AG09309 (cell line): Measurements from ENCODE around the gene MDGA2.
"Not testable (repeated sequence)": the region's sequence is repeated elsewhere in the genome, so short reads cannot be mapped to it uniquely, and the experiment has no call there.

Experiments
- DNase-seq: peaks from one replicate; pipeline ENCODE4 v3.0.0-alpha.2; 2010; ENCODE audit warnings: low read depth
- H3K4me3 ChIP-seq: 2 replicates; pipeline ENCODE4 v1.5.1; 2011; ENCODE audit warnings: mild to moderate bottlenecking, low read depth, low read length, moderate library complexity; ENCODE audit not compliant: control insufficient read depth
- TF ChIP-seq, protein P1 (sequence below): IDR thresholded peaks from 2 replicates; pipeline ENCODE4 v1.5.1; 2011; ENCODE audit warnings: mild to moderate bottlenecking, low read depth, low read length, inconsistent platforms; ENCODE audit not compliant: insufficient read depth, control insufficient read depth; ENCODE audit errors: missing control alignments

Gene MDGA2

DNA sequence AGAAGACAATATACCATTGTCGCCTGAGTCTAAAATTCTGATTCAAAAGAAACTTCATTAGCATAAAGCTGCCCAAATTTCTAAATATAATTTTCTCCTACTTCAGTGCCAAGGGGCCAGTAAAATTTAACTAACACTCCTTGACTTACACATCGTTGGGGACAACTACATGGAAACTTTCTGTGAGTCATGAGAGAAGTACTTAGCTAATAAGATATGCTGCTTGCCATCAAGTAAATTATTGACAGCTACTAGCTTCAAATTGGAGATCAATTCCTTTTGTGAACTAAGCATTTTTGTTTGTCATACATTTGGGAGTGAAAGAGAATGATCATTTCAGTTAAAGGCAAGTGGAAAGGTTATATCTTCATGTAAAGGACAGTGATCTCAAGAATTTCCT lies 373.3 kb downstream of the MDGA2 start:
- no peak overlapping the region for H3K4me3 ChIP-seq
- TF ChIP-seq, protein P1, sequence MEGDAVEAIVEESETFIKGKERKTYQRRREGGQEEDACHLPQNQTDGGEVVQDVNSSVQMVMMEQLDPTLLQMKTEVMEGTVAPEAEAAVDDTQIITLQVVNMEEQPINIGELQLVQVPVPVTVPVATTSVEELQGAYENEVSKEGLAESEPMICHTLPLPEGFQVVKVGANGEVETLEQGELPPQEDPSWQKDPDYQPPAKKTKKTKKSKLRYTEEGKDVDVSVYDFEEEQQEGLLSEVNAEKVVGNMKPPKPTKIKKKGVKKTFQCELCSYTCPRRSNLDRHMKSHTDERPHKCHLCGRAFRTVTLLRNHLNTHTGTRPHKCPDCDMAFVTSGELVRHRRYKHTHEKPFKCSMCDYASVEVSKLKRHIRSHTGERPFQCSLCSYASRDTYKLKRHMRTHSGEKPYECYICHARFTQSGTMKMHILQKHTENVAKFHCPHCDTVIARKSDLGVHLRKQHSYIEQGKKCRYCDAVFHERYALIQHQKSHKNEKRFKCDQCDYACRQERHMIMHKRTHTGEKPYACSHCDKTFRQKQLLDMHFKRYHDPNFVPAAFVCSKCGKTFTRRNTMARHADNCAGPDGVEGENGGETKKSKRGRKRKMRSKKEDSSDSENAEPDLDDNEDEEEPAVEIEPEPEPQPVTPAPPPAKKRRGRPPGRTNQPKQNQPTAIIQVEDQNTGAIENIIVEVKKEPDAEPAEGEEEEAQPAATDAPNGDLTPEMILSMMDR, result no peak
- no peak for DNase-seq

DNA sequence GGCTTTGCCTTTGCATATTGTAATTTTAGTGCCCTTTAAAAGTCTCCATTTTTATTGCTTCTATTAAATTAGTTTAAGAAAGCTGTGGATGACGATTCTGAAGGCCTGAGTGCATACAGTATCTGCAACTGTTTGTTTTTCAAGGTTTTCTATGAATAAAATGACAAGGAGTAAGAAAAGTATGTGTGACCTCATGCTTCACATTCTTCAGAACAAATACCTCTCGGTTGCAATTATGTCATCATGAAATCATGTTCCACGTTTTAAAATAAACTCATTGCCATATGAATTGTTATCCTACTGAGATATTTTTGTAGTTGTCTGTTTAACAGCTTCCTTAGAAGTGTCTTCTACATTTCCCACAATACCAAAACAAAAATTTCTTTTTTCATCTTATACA lies 374.6 kb downstream of the MDGA2 start:
- TF ChIP-seq, protein P1, result no peak
- no peak overlapping the region for H3K4me3 ChIP-seq
- no peak for DNase-seq

DNA sequence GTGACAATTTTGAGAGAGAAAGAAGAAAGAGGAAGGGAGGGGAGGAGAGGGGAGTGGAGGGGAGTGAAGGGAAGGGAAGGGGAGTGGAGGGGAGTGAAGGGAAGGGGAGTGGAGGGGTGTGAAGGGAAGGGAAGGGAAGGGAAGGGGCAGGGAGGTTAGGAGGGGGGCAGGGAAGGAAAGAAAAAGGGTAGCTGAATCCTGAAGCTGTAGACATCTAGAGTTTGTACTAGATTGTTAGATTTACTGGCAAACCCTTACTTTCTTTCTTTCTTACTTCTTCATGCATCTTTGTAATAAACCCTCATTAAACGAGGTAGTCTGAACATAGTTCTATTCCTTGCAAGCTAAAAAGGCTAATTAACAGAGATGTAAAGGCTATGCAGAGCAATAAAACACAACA lies 378.0 kb downstream of the MDGA2 start:
- no peak overlapping the region for H3K4me3 ChIP-seq
- DNase-seq, result no peak
- TF ChIP-seq, protein P1, result no peak

DNA sequence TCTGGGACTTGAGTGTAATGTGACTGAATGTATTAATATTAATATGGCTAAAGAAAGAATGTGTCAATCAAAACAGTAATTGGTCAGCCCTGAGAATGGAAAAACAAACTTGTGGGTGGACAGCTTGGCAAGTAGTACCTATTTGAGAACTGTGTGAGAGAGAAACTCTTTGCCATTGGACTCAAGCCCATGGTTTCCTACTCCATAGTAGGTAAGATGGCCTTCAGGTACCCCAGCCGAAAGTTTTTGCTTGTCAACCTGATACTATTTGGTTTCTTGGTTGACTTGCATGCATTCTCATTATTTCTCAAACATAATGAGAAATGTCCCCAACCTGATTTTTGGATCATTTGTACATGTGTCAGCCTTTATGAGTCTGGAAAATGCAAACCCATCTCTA lies 391.1 kb downstream of the MDGA2 start:
- DNase-seq, result no peak
- H3K4me3 ChIP-seq, result no peak overlapping the region
- TF ChIP-seq, protein P1, result no peak

DNA sequence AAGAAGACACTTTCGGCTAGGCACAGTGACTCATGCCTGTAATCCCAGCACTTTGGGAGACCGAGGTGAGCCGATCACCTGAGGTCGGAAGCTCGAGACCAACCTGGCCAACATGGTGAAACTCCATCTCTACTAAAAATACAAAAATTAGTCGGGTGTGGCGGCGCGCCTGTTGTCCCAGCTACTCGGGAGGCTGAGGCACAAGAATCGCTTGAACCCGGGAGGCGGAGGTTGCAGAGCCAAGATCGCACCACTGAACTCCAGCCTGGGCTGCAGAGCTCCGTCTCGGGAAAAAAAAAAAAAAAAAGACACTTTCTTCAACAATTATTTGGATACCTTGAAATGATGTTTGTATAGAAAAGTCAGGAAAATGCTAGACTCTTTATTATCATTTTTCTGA lies 393.6 kb downstream of the MDGA2 start:
- DNase-seq, H3K4me3 ChIP-seq: not testable (repeated sequence)

DNA sequence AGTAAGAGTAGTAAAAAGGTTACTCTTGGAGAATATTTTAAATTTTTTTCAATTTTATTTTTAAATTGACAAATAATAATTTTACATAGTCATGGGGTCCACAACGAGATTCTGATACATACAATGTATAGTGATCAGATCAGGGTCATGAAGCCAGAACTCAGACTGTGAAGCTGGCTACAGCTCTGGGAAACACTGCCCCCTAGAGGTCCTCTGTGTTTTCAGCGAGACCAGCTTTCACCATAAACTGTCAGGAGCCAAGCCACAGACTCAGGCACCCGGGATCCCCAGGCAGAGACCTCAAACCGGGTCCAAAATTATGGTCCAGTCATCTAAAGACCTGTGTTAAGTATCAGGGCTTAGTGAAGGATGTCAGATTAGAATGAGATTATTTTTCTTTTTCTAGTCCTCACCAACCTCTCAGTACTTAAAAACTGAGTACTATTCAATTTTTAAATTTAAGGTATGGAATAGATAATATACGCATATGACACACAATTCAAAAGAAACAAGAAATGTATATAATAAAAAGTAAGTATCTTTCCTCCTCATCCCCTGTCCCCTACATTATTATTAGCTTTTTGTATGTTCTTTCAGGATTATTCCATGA lies 397.1 kb downstream of the MDGA2 start:
- DNase-seq, result no peak
- TF ChIP-seq, protein P1, result peak; percentile 35
- H3K4me3 ChIP-seq, result no peak overlapping the region

DNA sequence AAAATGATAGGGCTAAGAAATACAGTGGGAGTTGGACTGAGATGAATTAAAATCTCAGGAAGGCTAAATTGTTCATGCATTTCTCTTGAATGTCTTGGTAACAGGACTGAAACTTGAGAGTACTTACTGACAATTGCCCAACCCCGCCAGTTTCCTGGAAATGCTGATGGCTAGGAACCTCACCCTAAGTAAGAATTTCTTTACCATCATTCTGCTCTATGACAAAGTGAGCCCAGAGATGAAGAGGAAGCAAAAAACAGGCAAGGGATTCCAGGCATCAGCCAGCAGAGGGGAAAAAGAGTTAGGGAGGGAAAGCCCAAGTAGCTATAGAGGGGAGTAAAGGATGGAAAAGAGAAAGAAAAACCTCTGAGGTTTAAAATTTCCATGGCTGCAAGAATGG lies 397.7 kb downstream of the MDGA2 start:
- TF ChIP-seq, protein P1, result no peak
- no peak for DNase-seq
- H3K4me3 ChIP-seq, result no peak overlapping the region
